ENCODE results near the gene SAC3D1. TPM values are rescaled to one million over a fixed set of nuclear protein-coding genes. Genes with fewer than 3 reads are reported as not detected.

The SAC3D1 gene
- total and polyA plus RNA-seq, 2 donors from 2014 or later, result 6.8 to 13.4 TPM

DNA sequence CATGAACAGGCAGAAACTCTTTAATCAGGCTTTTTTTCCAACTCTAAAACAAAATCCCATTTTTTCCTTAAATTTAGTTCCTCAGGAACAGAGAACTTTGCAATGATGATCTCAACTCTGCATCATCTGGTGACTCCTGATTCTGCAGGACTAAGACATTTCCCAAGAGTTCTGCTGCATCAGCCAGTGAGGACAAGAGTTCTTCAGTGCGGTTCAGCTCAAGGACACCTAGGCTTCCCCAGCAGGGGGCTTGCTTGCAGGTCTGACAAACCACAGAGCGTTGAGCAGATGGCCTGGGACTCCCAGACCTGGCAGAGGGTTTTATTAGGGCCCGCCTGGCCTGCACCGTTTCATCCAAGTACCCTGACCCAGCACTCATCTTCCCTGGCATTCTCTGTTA is 36.4 kb downstream of the SAC3D1 start:
- no peak overlapping the region for H3K9ac ChIP-seq (ENCODE audit: low read length in 3 of 3)
- H3K9me3 ChIP-seq (ENCODE audit: control insufficient read depth in 2 of 3, insufficient read depth in 1 of 3, low read length in 3 of 3), result no peaks in the 10 kb centered on the region
- H3K27me3 ChIP-seq (ENCODE audit: control insufficient read depth, insufficient read depth, low read length), result no peaks in the 10 kb centered on the region
- no peaks in the 10 kb centered on the region for H3K4me1 ChIP-seq (ENCODE audit: control insufficient read depth in 2 of 3, insufficient read depth in 2 of 3, low read depth in 1 of 3, low read length in 3 of 3)
- DNase-seq (no peak), FAIRE-seq (no peak)
- no peak overlapping the region for H3K4me3 ChIP-seq (ENCODE audit: low read length in 3 of 3)
- TF ChIP-seq CTCF (IDR thresholded peaks at IDR 0.05; ENCODE audit: borderline replicate concordance, extremely low read depth, insufficient read depth), result no peak
- intact Hi-C loops (cut with DNase I), result no loop called here
- no peaks in the 10 kb centered on the region for H3K36me3 ChIP-seq (ENCODE audit: control insufficient read depth in 2 of 3, insufficient read depth in 3 of 3, low read length in 3 of 3)
- H3K27ac ChIP-seq (ENCODE audit: low read depth in 2 of 2, low read length in 2 of 2), result no peak overlapping the region

GRCh38 chr11:65078151-65078550 is 37.1 kb downstream of the SAC3D1 start:
- Histone ChIP-seq H3K27me3 (ENCODE audit: control insufficient read depth, insufficient read depth, low read length) (no peaks in the 10 kb centered on the region), H3K4me1 (ENCODE audit: control insufficient read depth in 2 of 3, insufficient read depth in 2 of 3, low read depth in 1 of 3, low read length in 3 of 3) (no peaks in the 10 kb centered on the region), H3K9ac (ENCODE audit: low read length in 3 of 3) (no peak overlapping the region), H3K4me3 (ENCODE audit: low read length in 3 of 3) (no peak overlapping the region), H3K36me3 (ENCODE audit: control insufficient read depth in 2 of 3, insufficient read depth in 3 of 3, low read length in 3 of 3) (no peaks in the 10 kb centered on the region), H3K9me3 (ENCODE audit: control insufficient read depth in 2 of 3, insufficient read depth in 1 of 3, low read length in 3 of 3) (no peaks in the 10 kb centered on the region), H3K27ac (ENCODE audit: low read depth in 2 of 2, low read length in 2 of 2) (no peak overlapping the region)
- DNase-seq (peak in 3 of 5 donors; percentile 20 to 37 (median 24)), FAIRE-seq (no peak)
- intact Hi-C loops (cut with DNase I), result no loop called here
- peak; percentile 51 for TF ChIP-seq CTCF (IDR thresholded peaks at IDR 0.05; ENCODE audit: borderline replicate concordance, extremely low read depth, insufficient read depth)

GRCh38 chr11:65078786-65079342 is 37.9 kb downstream of the SAC3D1 start:
- intact Hi-C loops (cut with DNase I), result no loop called here
- Histone ChIP-seq H3K4me3 (ENCODE audit: low read length in 3 of 3) (no peak overlapping the region), H3K27me3 (ENCODE audit: control insufficient read depth, insufficient read depth, low read length) (no peaks in the 10 kb centered on the region), H3K9ac (ENCODE audit: low read length in 3 of 3) (no peak overlapping the region), H3K4me1 (ENCODE audit: control insufficient read depth in 2 of 3, insufficient read depth in 2 of 3, low read depth in 1 of 3, low read length in 3 of 3) (peaks cover 0 to 5% (median 4%) of the 10 kb centered on the region in 3 donors), H3K9me3 (ENCODE audit: control insufficient read depth in 2 of 3, insufficient read depth in 1 of 3, low read length in 3 of 3) (no peaks in the 10 kb centered on the region), H3K27ac (ENCODE audit: low read depth in 2 of 2, low read length in 2 of 2) (no peak overlapping the region), H3K36me3 (ENCODE audit: control insufficient read depth in 2 of 3, insufficient read depth in 3 of 3, low read length in 3 of 3) (no peaks in the 10 kb centered on the region)
- DNase-seq (no peak), FAIRE-seq (no peak)
- TF ChIP-seq CTCF (IDR thresholded peaks at IDR 0.05; ENCODE audit: borderline replicate concordance, extremely low read depth, insufficient read depth), result no peak
